Inferior parietal cortex (tissue), 1 donor: ENCODE measurements around the gene VCAM1.
"Not testable (repeated sequence)": the region's sequence is repeated elsewhere in the genome, so short reads cannot be mapped to it uniquely, and the experiment has no call there.

Experiments used
- DNase-seq: peaks from one replicate; pipeline ENCODE4 v3.0.0-alpha.2; 2016; ENCODE audit errors: extremely low spot score

VCAM1 gene

DNA sequence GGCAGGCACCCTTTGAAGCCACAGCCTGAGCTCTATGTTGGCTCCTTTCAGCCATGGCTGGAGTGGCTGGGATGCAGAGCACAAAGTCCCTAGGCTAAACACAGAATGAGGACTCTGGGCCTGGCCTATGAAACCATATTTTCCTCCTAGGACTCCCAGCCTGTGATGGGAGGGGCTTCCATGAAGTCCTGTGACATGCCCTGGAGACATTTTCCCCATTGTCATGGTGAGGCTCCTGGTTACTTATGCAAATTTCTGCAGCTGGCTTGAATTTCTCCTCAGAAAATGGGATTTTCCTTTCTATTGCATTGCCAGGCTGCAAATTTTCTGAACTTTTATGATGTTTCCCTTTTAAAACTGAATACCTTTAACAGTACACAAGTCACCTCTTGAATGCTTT lies 61.3 kb downstream of the VCAM1 start:
- no peak for DNase-seq

GRCh38 chr1:100781728-100782127 lies 62.2 kb downstream of the VCAM1 start:
- DNase-seq = not testable (repeated sequence)

DNA sequence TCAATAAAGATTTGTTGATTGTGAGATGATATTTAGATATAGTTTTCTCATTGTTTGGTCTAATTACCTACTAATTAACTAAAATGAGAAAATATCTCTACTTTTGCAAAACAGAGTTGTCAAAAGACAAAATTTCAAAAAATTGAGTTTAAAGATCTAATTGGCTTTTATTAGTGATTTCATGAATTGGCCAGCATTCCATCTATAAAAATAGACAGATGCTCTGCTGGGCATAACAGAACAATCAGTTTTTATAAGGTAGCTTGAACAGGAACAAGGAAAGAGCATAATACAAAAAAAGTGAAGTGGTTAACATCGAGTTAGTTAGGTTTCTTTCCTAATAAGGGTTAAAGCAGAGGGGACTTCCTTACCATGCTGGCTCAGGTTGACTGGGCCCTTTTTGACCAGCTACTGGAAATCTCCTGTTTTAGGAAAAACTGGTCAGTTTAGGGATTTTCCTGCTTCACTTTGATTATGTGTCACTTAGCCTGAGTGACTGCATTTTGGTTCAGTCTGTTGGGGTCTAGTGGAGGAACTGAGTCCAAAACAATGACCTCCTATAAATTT lies 63.0 kb downstream of the VCAM1 start:
- DNase-seq = no peak

DNA sequence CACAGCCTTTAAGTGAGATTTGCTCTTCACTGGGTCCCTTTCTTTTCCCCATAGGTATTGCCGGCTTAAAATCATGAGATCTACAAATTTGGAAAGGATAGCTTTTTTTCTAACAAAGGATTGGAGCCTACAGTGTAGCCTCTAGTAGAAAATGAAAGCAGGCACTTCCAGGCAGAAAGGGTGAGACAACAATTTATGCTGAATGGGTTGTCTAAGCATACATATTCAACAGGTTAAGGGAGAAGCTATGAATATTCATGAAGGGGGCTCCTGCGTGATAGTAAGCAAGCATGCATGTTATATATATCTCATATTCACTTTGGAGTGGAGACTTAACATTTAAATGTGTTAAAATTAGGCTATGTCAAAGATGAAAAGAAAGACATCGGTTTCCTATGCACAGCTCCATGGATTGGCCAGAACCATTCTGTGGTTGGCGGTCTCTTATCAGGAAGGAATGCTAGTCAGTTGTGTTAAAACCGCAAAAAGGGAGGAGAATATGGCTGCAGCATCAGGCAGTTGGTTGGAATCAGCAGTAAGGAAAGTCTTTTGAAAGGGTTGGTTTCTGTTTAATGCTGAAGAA lies 66.0 kb downstream of the VCAM1 start:
- no peak for DNase-seq

DNA sequence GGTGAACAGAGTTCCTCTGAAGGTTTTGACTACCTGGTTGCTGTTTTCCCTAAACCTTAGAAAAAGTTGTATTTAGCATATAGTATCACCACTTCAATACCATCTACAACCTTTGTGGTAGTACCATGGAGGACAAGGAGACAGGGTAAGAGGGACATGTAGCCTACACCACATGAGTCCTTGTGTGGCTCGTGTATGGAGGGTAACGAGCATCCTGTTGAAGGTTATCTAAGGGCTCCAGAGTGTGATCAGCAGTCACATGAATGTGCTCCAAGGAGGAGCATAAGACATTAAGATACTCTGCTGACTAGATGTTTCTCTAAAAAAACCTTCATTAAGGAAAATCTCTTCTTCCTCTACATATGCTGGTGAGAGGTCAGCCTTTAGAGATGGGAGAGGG lies 67.3 kb downstream of the VCAM1 start:
- no peak for DNase-seq
